IPS-18a (cell line): ENCODE results near the gene ATP1B2.

Source experiments
- H3K27ac ChIP-seq: one replicate; pipeline ENCODE4 v1.5.1; 2013; ENCODE audit warnings: low read length
- H3K27me3 ChIP-seq: one replicate; pipeline ENCODE4 v1.6.1; 2013; ENCODE audit warnings: mild to moderate bottlenecking, low read length; ENCODE audit not compliant: control insufficient read depth, insufficient read depth
- H3K36me3 ChIP-seq: one replicate; pipeline ENCODE4 v1.6.1; 2013; ENCODE audit warnings: low read depth, low read length; ENCODE audit not compliant: control insufficient read depth
- H3K4me1 ChIP-seq: one replicate; pipeline ENCODE4 v1.6.1; 2013; ENCODE audit warnings: low read depth, low read length; ENCODE audit not compliant: control insufficient read depth
- H3K4me3 ChIP-seq: one replicate; pipeline ENCODE4 v1.5.1; 2013; ENCODE audit warnings: low read length
- H3K9ac ChIP-seq: one replicate; pipeline ENCODE4 v1.6.1; 2013; ENCODE audit warnings: mild to moderate bottlenecking, low read length, moderate library complexity
- H3K9me3 ChIP-seq: one replicate; pipeline ENCODE4 v1.6.1; 2013; ENCODE audit warnings: low read depth, low read length; ENCODE audit not compliant: control insufficient read depth

ATP1B2 gene

DNA sequence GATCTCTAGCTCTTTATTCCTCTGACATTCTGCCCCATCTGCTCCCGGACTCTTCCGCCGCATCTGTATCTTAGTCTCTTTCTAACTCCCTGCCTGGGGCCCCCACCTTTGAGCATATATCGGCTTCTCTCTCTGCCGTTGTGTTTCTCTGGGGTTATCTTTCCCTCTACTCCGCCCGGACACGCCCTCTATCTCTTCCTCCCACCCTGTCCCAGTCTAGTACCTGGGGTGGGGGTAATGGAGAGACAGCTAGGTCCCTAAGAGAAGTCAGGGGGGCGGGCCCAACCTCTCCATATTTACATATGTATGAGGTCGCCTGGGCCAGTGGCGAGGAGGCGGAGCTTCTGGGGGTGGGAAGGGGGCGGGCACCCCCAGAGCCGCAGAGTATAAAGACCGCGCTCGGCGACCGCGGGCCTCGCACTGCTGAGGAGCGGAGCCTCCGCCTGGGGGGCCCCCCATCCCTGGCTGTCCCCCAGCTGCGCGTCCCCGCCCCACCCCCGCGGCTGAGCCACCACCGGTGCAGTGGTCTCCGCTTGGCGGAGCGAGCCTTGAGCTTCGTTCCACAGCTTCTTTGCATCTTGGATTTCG, at the start of gene ATP1B2:
Gene ATP1B2 (plus strand): TSS at position 418 of the 588 bp plus-strand sequence. CDS start 593 bp downstream, outside the sequence.
- Histone ChIP-seq H3K9me3 (no peaks in the 10 kb centered on the region), H3K4me1 (peaks cover 7% of the 10 kb centered on the region), H3K9ac (no peak within 1 kb of the TSS), H3K36me3 (no peaks in the 10 kb centered on the region), H3K27me3 (peaks cover 26% of the 10 kb centered on the region), H3K27ac (no peak within 1 kb of the TSS), H3K4me3 (peak within 1 kb of the TSS; percentile 68)

- Histone ChIP-seq H3K4me1 (no peaks in the 10 kb centered on the region), H3K27ac (no peak overlapping the region), H3K9me3 (no peaks in the 10 kb centered on the region), H3K36me3 (peaks cover 37% of the 10 kb centered on the region), H3K27me3 (no peaks in the 10 kb centered on the region), H3K9ac (no peak overlapping the region), H3K4me3 (no peak overlapping the region)
Observed at GRCh38 chr17:7606280-7606679, 44.4 kb upstream of the ATP1B2 start.

DNA sequence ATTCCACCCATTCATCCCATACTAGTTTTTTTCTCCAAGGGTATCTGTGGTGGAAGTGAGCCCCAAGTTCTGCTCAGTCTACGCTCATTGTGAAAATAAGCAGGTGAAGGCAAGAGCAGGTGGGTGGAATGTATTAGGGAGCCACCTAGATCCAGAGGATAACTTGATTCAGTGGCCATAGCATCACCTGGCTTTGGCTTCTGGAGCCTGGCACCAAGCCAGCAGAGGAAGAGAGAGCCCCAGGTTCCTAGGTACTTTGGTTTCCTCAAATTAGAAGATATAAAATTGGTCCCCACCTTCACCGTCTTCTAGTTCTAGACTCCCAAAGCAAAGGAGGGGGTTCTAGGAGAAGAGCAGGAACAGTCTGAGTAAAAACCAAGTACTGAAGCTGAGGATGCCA, 40.1 kb upstream of the ATP1B2 start:
- H3K27ac ChIP-seq, result no peak overlapping the region
- no peaks in the 10 kb centered on the region for H3K27me3 ChIP-seq
- H3K9me3 ChIP-seq, result no peaks in the 10 kb centered on the region
- no peak overlapping the region for H3K9ac ChIP-seq
- H3K4me3 ChIP-seq, result no peak overlapping the region
- peaks cover 10% of the 10 kb centered on the region for H3K36me3 ChIP-seq
- peaks cover 18% of the 10 kb centered on the region for H3K4me1 ChIP-seq

GRCh38 chr17:7611635-7612293, 39.0 kb upstream of the ATP1B2 start:
- no peak overlapping the region for H3K4me3 ChIP-seq
- H3K36me3 ChIP-seq, result peaks cover 6% of the 10 kb centered on the region
- H3K27me3 ChIP-seq, result no peaks in the 10 kb centered on the region
- no peak overlapping the region for H3K27ac ChIP-seq
- H3K9me3 ChIP-seq, result no peaks in the 10 kb centered on the region
- H3K4me1 ChIP-seq, result peaks cover 18% of the 10 kb centered on the region
- no peak overlapping the region for H3K9ac ChIP-seq

- no peaks in the 10 kb centered on the region for H3K9me3 ChIP-seq
- no peak overlapping the region for H3K27ac ChIP-seq
- no peaks in the 10 kb centered on the region for H3K27me3 ChIP-seq
- no peak overlapping the region for H3K4me3 ChIP-seq
- H3K4me1 ChIP-seq, result peaks cover 18% of the 10 kb centered on the region
- H3K36me3 ChIP-seq, result peaks cover 6% of the 10 kb centered on the region
- no peak overlapping the region for H3K9ac ChIP-seq
Observed at GRCh38 chr17:7612294-7612640, 38.5 kb upstream of the ATP1B2 start.

GRCh38 chr17:7613769-7614424, 36.8 kb upstream of the ATP1B2 start:
- Histone ChIP-seq H3K36me3 (peaks cover 6% of the 10 kb centered on the region), H3K9me3 (no peaks in the 10 kb centered on the region), H3K4me1 (peaks cover 18% of the 10 kb centered on the region), H3K27ac (no peak overlapping the region), H3K4me3 (peak overlapping the region; percentile 91), H3K9ac (peak overlapping the region; percentile 51), H3K27me3 (no peaks in the 10 kb centered on the region)

GRCh38 chr17:7614425-7615264, 36.1 kb upstream of the ATP1B2 start, which contains the start of gene FXR2:
TSS of gene FXR2 (minus strand) at chr17:7614897. CDS start at chr17:7614532, 365 bp downstream.
- H3K4me1 ChIP-seq, result peaks cover 18% of the 10 kb centered on the region
- H3K9me3 ChIP-seq, result no peaks in the 10 kb centered on the region
- H3K27me3 ChIP-seq, result no peaks in the 10 kb centered on the region
- no peak within 1 kb of the TSS for H3K27ac ChIP-seq
- H3K9ac ChIP-seq, result peak within 1 kb of the TSS; percentile 51
- peaks cover 6% of the 10 kb centered on the region for H3K36me3 ChIP-seq
- peak within 1 kb of the TSS; percentile 91 for H3K4me3 ChIP-seq

DNA sequence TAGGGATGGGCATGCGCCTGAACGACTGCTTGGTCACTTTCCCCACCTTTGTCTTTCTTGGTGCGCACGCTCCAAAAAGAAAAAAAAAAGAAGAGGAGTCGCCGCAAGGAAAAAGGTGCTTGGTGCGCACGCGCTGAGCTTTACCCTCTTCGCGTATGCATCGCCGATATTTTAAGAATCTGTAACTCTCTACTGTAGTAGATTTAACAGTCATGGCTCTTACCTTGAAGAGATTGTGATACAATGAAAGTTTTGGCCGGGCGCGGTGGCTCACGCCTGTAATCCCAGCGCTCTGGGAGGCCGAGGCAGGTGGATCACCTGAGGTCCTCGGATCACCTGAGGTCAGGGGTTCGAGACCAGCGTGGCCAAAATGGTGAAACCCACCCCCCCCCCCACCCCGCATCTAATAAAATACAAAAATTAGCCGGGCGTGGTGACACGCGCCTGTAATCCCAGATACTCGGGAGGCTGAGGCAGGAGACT, 35.4 kb upstream of the ATP1B2 start:
- Histone ChIP-seq H3K27me3 (no peaks in the 10 kb centered on the region), H3K4me1 (peaks cover 18% of the 10 kb centered on the region), H3K36me3 (peaks cover 6% of the 10 kb centered on the region), H3K4me3 (peak overlapping the region; percentile 31), H3K9me3 (no peaks in the 10 kb centered on the region), H3K9ac (no peak overlapping the region), H3K27ac (no peak overlapping the region)

DNA sequence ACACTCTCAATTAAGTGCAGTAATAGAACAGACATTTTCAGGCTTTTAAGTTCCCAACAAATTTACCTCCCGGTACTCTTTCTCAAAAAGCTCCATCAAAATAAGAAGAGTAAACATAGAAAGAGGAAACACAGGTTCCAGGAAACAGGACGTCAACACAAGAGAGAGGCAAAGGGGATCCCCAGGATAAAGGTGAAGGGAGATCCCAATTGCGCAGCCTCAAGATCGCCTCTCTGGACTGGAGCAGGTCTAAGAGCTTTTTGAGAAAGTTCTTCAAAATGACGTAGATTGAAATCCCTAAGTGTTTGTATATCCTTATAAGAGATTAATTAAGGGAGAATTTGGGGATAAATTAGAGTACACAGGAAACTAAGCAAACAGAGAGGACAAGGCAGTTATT, 32.1 kb upstream of the ATP1B2 start:
- Histone ChIP-seq H3K9me3 (no peaks in the 10 kb centered on the region), H3K27ac (no peak overlapping the region), H3K9ac (no peak overlapping the region), H3K4me3 (no peak overlapping the region), H3K36me3 (no peaks in the 10 kb centered on the region), H3K27me3 (no peaks in the 10 kb centered on the region), H3K4me1 (peaks cover 2% of the 10 kb centered on the region)

DNA sequence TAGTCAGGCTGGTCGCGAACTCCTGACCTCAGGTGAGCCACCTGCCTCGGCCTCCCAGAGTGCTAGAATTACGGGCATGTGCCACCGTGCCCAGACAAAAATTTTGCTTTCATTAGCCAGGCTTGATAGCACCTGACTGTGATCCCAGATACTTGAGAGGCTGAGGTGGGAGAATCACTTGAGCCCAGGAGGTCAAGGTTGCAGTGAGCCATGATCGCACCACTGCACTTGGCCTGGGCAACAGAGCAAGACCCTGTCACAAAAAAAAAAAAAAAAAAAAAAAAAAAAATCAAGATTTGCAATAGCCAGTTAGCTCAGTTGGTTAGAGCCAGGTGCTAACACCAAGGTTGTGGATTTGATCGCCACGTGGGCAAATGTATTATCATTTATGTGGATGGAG, 29.9 kb upstream of the ATP1B2 start:
- no peaks in the 10 kb centered on the region for H3K9me3 ChIP-seq
- no peak overlapping the region for H3K9ac ChIP-seq
- H3K4me3 ChIP-seq, result no peak overlapping the region
- H3K27me3 ChIP-seq, result no peaks in the 10 kb centered on the region
- H3K27ac ChIP-seq, result no peak overlapping the region
- no peaks in the 10 kb centered on the region for H3K36me3 ChIP-seq
- H3K4me1 ChIP-seq, result no peaks in the 10 kb centered on the region

GRCh38 chr17:7623661-7624060, 27.1 kb upstream of the ATP1B2 start:
- Histone ChIP-seq H3K36me3 (no peaks in the 10 kb centered on the region), H3K9me3 (no peaks in the 10 kb centered on the region), H3K4me3 (no peak overlapping the region), H3K4me1 (peaks cover 8% of the 10 kb centered on the region), H3K27me3 (no peaks in the 10 kb centered on the region), H3K27ac (no peak overlapping the region), H3K9ac (no peak overlapping the region)
